PC-9 (cell line): ENCODE results near the gene CR2. TPM values are rescaled to one million over a fixed set of nuclear protein-coding genes. Genes with fewer than 3 reads are reported as not detected.

ENCODE experiments used
- BruUV-seq: library from RNA; stranded (reverse); fragments of 400-500 nt; replicated peaks from 2 replicates; lab custom pipeline; 2021; lab: Mats Ljungman, UMichigan
- CTCF ChIA-PET: fragments of 300-600 bp; sonication (Branson Sonifier 250); formaldehyde crosslinking; loops from one replicate; lab custom pipeline; 2022; ENCODE audit warnings: antibody characterized with exemption; lab: Charles Lee
- POLR2A ChIA-PET: fragments of 300-600 bp; sonication (Branson Sonifier 250); formaldehyde crosslinking; loops from one replicate; lab custom pipeline; 2022; ENCODE audit warnings: antibody characterized with exemption; ENCODE audit not compliant: unreplicated experiment; lab: Charles Lee
- DNase-seq, 2 experiments: peaks; one replicate each; pipeline versions ENCODE4 v3.0.0 to v3.0.0-alpha.2; 2015 to 2022; ENCODE audit warnings: mixed read lengths in 1 of 2
- H2AFZ ChIP-seq: fragments of 200-600 bp; sonication (generic); 2 replicates; pipeline ENCODE4 v1.8.1; 2017; ENCODE audit warnings: antibody characterized with exemption
- H3F3A ChIP-seq: fragments of 200-600 bp; sonication (generic); 2 replicates; pipeline ENCODE4 v1.8.1; 2017; ENCODE audit warnings: antibody characterized with exemption, mild to moderate bottlenecking, low read depth; ENCODE audit not compliant: insufficient read depth
- H3K27ac ChIP-seq: fragments of 200-600 bp; sonication (generic); 2 replicates; pipeline ENCODE4 v1.6.1; 2016; ENCODE audit warnings: mixed run types
- H3K27me3 ChIP-seq: fragments of 200-600 bp; sonication (generic); 2 replicates; pipeline ENCODE4 v1.6.1; 2016; ENCODE audit warnings: low read depth, mixed run types; ENCODE audit not compliant: insufficient read depth
- H3K36me3 ChIP-seq: fragments of 200-600 bp; sonication (generic); 2 replicates; pipeline ENCODE4 v1.6.1; 2016; ENCODE audit warnings: low read depth, mixed run types
- H3K4me1 ChIP-seq: fragments of 200-600 bp; sonication (generic); replicated peaks from 2 replicates; pipeline ENCODE4 v1.6.1; 2016; ENCODE audit warnings: mixed run types; ENCODE audit not compliant: insufficient read depth
- H3K4me2 ChIP-seq: fragments of 200-600 bp; sonication (generic); 2 replicates; pipeline ENCODE4 v1.6.1; 2017; ENCODE audit warnings: mixed run types
- H3K4me3 ChIP-seq: fragments of 200-600 bp; sonication (generic); 2 replicates; pipeline ENCODE4 v1.6.1; 2016; ENCODE audit warnings: mixed run types
- H3K79me2 ChIP-seq: fragments of 200-600 bp; sonication (generic); 2 replicates; pipeline ENCODE4 v1.6.1; 2017; ENCODE audit warnings: low read depth, mixed run types
- H3K9me2 ChIP-seq: fragments of 200-600 bp; sonication (generic); 2 replicates; pipeline ENCODE4 v1.8.1; 2017; ENCODE audit warnings: mild to moderate bottlenecking; ENCODE audit not compliant: insufficient read depth
- H3K9me3 ChIP-seq: fragments of 200-600 bp; sonication (generic); 2 replicates; pipeline ENCODE4 v1.8.1; 2016; ENCODE audit warnings: low read depth; ENCODE audit not compliant: insufficient read depth
- H4K20me1 ChIP-seq: fragments of 200-600 bp; sonication (generic); 2 replicates; pipeline ENCODE4 v1.8.1; 2017; ENCODE audit not compliant: insufficient read depth
- EZH2 ChIP-seq: fragments of 200-600 bp; sonication (generic); IDR thresholded peaks from 2 replicates; pipeline ENCODE4 v1.8.0; 2017; ENCODE audit warnings: antibody characterized with exemption, low read depth
- intact Hi-C: fragments of 100-400 bp; cut with micrococcal nuclease; formaldehyde crosslinking; loops from one replicate; pipeline ENCODE4 v1.10.0; 2022; ENCODE audit not compliant: unreplicated experiment
- total RNA-seq: library from RNA; stranded (reverse); gene quantifications from 2 replicates; pipeline ENCODE4 v1.2.3, GENCODE V29; 2021
- TF ChIP-seq, protein P1 (sequence below): fragments of 200-600 bp; sonication (generic); conservative IDR thresholded peaks from 2 replicates; pipeline ENCODE4 v1.6.1; 2017; ENCODE audit warnings: mixed run types, antibody characterized with exemption, mild to moderate bottlenecking, moderate library complexity

Gene CR2
- total RNA-seq, 1 experiment from 2014 or later: 4.3 TPM

DNA sequence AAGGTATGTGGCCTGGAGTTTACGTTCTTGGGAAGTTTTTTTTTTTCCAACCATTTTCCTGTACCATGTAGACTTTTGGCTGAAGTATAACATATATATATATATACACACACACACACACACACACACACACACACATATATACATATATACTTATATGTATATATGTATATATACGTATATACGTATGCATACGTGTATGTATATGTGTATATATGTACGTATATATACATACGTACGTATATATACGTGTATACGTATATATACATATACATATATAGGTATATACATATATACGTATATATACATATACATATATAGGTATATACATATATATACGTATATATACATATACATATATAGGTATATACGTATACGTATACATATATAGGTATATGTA is 60.8 kb downstream of the CR2 start:
- H3K36me3 ChIP-seq: no peaks in the 10 kb centered on the region
- no peak overlapping the region for H3K27ac ChIP-seq
- H3K27me3 ChIP-seq: no peaks in the 10 kb centered on the region
- H3K79me2 ChIP-seq: no peaks in the 10 kb centered on the region
- intact Hi-C loops: no loop called here
- no peaks in the 10 kb centered on the region for H3K9me2 ChIP-seq
- H4K20me1 ChIP-seq: no peaks in the 10 kb centered on the region
- H3F3A ChIP-seq: no peaks in the 10 kb centered on the region
- H3K9me3 ChIP-seq: no peaks in the 10 kb centered on the region
- H2AFZ ChIP-seq: no peak overlapping the region
- DNase-seq: no peak
- TF ChIP-seq EZH2: no peak
- TF ChIP-seq, protein P1, sequence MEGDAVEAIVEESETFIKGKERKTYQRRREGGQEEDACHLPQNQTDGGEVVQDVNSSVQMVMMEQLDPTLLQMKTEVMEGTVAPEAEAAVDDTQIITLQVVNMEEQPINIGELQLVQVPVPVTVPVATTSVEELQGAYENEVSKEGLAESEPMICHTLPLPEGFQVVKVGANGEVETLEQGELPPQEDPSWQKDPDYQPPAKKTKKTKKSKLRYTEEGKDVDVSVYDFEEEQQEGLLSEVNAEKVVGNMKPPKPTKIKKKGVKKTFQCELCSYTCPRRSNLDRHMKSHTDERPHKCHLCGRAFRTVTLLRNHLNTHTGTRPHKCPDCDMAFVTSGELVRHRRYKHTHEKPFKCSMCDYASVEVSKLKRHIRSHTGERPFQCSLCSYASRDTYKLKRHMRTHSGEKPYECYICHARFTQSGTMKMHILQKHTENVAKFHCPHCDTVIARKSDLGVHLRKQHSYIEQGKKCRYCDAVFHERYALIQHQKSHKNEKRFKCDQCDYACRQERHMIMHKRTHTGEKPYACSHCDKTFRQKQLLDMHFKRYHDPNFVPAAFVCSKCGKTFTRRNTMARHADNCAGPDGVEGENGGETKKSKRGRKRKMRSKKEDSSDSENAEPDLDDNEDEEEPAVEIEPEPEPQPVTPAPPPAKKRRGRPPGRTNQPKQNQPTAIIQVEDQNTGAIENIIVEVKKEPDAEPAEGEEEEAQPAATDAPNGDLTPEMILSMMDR: no peak
- CTCF ChIA-PET: no interaction called here
- POLR2A ChIA-PET: no interaction called here
- no peak overlapping the region for H3K4me2 ChIP-seq
- no peaks in the 10 kb centered on the region for H3K4me1 ChIP-seq
- no TSS peak for BruUV-seq
- no peak overlapping the region for H3K4me3 ChIP-seq

DNA sequence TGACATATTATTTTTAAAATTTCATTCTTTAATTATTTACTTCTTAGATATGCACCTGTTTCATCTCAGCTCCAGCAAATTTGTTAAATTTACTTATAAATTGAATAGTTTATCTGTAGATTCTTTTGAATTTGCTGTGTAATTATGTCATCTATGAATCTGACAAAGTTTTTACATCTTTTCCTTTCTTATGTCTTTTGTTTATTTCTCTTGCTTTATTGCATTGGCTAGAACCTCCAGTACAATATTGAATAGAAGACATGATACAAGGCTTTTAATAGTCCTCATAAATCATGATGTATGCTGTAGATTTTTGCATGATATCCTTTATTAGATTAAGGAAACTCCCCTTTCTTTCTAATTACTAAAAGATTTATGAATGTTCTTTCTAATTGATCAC is 62.6 kb downstream of the CR2 start:
- TF ChIP-seq, protein P1: no peak
- no peak for TF ChIP-seq EZH2
- no peaks in the 10 kb centered on the region for H3K4me1 ChIP-seq
- no peaks in the 10 kb centered on the region for H3K36me3 ChIP-seq
- no peak overlapping the region for H3K4me2 ChIP-seq
- no peaks in the 10 kb centered on the region for H3K9me2 ChIP-seq
- no TSS peak for BruUV-seq
- H3K27ac ChIP-seq: no peak overlapping the region
- no peaks in the 10 kb centered on the region for H3K9me3 ChIP-seq
- H3K79me2 ChIP-seq: no peaks in the 10 kb centered on the region
- H3K4me3 ChIP-seq: no peak overlapping the region
- intact Hi-C loops: no loop called here
- H3K27me3 ChIP-seq: no peaks in the 10 kb centered on the region
- H3F3A ChIP-seq: no peaks in the 10 kb centered on the region
- H4K20me1 ChIP-seq: no peaks in the 10 kb centered on the region
- ChIA-PET CTCF (no interaction called here), POLR2A (no interaction called here)
- DNase-seq: no peak
- no peak overlapping the region for H2AFZ ChIP-seq

DNA sequence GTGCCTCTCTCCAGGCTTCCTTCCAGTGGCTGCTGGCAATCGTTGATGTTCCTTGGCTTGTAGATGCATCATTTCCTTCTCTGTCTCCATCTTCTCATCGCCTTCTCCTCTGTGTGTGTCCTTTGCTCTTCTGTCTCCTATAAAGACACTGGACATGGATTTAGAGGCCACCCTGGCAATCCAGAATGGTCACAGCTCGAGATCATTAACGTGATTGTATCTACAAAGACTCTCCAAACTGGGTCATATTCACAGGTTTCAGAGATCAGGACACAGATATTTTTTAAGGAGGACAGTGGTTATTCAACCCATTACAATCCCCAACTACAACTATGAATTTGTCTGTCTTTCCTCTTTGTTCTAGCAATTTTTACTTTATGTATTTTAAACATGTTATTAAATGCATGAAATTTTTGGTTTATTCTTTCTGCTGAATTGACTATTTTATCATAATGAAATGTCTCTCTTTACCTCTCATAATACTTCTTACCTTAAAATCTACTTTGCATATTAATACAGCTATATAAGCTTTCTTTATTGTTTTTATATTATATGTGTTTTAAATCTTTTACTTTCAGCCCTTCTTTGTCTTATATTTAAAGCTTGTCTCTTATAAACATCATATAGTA is 64.6 kb downstream of the CR2 start:
- H3K27ac ChIP-seq: no peak overlapping the region
- intact Hi-C loops: no loop called here

More for the DNA sequence above, 64.6 kb downstream of the CR2 start:
- Histone ChIP-seq H3K9me2 (no peaks in the 10 kb centered on the region), H3K4me2 (no peak overlapping the region), H3F3A (no peaks in the 10 kb centered on the region), H3K27me3 (no peaks in the 10 kb centered on the region), H3K4me3 (no peak overlapping the region), H4K20me1 (no peaks in the 10 kb centered on the region), H3K36me3 (no peaks in the 10 kb centered on the region), H3K9me3 (no peaks in the 10 kb centered on the region), H3K4me1 (no peaks in the 10 kb centered on the region), H2AFZ (no peak overlapping the region), H3K79me2 (no peaks in the 10 kb centered on the region)
- no TSS peak for BruUV-seq
- POLR2A ChIA-PET: interaction anchor here (0.6 kb wide), 1 partner anchor 64 kb away, joined by 8 read pairs; no protein-coding TSS in a partner anchor
- TF ChIP-seq, protein P1: no peak
- TF ChIP-seq EZH2: no peak
- CTCF ChIA-PET: interaction anchor here (0.5 kb wide), 1 partner anchor 1035 kb away, joined by 3 read pairs; no protein-coding TSS in a partner anchor
- no peak for DNase-seq
